GM19328 (cell line): ENCODE data around the gene PMM1.
A peak's percentile ranks its signal among the peaks of the same experiment; 100 is the strongest.
"Not testable (repeated sequence)": the region's sequence is repeated elsewhere in the genome, so short reads cannot be mapped to it uniquely, and the experiment has no call there.

ENCODE experiments used
- ATAC-seq: cut with Tn5 transposase; IDR thresholded peaks from one replicate; pipeline ENCODE4 v1.9.1; 2021; ENCODE audit warnings: mild to moderate bottlenecking, moderate library complexity; ENCODE audit not compliant: unreplicated experiment

The PMM1 gene

DNA sequence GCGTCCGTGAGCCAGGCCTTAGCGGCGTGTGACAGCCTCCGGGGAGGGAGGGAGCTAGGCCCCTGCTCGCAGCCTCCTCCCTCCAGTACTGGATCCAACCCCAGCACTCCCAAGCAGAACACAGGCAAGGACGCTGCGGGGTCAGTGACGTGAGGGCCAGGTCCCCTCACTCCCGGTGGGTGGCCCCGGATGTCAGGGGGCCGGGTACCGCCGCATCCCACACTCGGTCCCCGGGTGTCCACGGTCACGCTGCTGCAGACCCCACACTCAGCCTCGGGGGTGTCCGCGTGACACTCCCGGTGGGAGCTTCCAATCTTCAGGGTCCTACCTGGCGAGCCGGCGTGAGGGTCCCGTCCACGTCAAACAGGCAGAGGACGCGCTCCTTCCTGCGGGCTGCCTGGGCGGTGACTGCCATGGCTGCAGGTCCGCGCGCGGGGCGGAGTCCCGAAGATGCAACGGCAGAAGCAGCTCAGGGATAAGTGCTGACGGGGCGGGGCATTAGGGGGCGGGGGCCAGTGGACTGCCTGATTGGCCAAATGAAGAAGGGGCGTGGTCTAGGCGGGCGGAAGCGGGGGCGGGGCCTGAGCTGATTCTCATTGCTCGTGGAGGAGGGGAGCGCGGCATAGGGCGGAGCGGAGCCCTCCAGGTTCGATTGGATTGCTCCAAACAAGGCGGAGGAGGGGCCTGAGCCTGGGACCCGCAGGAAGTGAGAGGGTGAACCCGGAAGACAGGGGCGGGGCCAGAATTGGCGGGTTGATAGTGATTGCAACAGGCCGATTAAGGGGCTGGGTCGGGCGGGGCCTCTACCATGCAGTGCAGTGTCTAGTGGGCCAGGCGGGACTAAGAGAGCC is at the start of gene PMM1:
PMM1 (minus strand) TSS at position 450 of the 851 bp plus-strand sequence; CDS start at position 415, 35 bp downstream.
- ATAC-seq, result peak; percentile 96

DNA sequence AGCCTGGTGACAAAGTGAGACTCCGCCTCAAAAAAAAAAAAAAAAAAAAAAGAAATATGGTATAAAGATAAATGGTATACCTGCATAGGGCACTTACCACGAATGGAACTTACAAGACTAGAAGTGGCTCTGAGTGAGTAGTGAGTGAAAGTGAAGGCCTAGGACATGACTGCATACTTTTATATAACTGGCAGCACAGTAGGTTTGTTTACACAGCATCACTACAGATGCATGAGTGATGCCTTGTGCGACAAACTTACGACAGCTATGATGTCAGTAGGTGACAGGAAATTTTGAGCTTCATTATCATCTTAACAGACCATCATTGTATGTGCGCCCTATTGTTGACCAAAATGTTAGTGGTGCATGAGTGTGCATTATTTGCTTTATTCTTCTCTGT is 49.1 kb upstream of the PMM1 start:
- no peak for ATAC-seq

DNA sequence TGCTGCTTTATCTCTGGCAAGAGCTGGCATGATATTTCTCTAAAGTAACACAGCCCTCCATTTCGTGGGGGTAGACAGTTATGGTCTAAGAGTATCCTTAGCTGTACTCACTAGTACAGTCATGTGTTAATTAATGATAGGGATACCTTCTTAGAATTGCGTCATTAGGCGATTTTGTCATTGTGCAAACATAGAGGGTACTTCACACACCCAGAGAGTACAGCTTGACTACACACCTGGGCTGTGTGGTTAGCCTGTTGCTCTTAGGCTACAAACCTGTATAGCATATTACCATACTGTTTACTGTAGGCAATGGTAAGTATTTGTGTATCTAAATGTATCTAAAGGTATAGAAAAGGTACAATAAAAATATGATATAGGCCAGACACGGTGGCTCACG is 48.5 kb upstream of the PMM1 start:
- ATAC-seq, result no peak

DNA sequence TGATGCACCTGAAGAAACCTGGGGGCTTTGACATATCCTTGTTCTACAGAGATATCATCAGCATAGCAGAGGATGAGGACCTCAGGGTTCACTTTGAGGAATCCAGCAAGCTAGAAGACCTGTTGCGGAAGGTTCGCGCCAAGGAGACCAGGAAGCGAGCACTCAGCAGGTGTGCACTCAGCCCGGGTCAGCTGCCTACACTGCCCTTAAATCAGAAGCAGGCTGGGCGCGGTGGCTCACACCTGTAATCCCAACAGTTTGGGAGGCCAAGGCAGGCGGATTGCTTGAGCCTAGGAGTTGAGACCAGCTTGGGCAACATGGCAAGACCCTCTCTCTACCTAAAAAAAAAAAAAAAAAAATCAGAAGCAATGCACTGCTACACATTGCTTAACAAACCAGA is 48.0 kb upstream of the PMM1 start:
- ATAC-seq, result not testable (repeated sequence)

DNA sequence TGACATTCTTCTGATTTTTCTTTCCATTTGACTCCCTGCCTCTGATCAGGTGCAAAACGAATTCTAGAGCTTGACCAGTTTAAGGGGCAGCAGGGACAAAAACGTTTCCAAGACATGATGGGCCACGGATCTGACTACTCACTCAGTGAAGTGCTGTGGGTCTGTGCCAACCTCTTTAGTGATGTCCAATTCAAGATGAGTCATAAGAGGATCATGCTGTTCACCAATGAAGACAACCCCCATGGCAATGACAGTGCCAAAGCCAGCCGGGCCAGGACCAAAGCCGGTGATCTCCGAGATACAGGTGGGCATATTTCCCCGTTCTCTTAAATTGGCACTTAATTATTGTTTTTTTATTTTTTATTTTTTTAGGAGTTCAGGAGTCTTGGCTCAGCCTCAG is 46.8 kb upstream of the PMM1 start:
- no peak for ATAC-seq

DNA sequence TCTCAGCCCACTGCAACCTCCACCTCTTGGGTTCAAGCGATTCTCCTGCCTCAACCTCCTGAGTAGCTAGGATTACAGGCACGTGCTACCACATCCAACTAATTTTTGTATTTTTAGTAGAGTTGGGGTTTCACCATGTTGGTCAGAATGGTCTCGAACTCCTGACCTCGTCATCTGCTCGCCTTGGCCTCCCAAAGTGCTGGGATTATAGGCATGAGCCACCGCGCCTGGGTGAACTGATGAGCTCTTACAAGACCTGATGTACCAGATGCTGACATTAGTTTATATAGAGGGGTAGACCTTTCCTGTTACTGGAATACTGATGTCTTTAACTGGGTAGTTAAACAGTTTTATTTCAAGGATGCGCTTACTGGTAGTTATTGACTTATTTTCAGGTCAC is 45.0 kb upstream of the PMM1 start:
- ATAC-seq, result not testable (repeated sequence)

DNA sequence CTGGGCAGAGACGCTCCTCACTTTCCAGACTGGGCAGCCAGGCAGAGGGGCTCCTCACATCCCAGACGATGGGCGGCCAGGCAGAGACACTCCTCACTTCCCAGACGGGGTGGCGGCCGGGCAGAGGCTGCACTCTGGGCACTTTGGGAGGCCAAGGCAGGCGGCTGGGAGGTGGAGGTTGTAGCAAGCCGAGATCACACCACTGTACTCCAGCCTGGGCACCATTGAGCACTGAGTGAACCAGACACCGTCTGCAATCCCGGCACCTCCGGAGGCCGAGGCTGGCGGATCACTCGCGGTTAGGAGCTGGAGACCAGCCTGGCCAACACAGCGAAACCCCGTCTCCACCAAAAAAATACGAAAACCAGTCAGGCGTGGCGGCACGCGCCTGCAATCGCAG is 42.0 kb upstream of the PMM1 start:
- not testable (repeated sequence) for ATAC-seq

DNA sequence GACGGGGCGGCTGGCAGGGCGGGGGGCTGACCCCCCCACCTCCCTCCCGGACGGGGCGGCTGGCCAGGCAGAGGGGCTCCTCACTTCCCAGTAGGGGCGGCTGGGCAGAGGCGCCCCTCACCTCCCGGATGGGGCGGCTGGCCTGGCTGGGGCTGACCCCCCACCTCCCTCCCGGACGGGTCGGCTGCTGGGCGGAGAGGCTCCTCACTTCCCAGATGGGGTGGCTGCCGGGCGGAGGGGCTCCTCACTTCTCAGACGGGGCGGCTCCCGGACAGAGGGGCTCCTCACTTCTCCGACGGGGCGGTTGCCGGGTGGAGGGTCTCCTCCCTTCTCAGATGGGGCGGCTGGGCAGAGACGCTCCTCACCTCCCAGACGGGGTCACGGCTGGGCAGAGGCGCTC is 41.5 kb upstream of the PMM1 start:
- ATAC-seq, result not testable (repeated sequence)

DNA sequence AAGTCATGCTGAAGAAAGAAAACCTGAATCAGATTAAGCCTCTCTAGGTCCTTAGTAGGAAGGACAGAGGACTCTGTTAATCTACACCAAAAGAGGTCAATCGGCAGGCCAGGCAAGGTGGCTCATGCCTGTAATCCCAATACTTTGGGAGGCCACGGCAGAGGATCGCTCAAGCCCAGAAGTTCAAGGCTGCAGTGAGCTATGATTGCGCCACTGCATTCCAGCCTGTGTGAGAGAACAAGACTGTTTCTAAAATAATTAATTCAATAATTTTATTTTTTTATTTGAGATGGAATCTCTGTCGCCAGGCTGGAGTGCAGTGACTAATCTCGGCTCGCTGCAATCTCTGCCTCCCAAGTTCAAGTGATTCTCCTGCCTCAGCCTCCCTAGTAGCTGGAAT is 35.9 kb upstream of the PMM1 start:
- no peak for ATAC-seq

DNA sequence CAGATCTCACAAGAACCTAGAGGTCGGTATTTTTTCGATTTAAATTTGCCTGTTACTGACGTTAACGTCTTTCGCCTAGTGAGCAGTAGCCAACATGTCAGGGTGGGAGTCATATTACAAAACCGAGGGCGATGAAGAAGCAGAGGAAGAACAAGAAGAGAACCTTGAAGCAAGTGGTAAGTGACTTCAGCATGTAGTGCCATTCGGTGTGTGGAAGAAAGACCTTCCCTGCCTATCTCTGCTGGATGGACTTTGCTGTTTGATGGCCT is 32.2 kb upstream of the PMM1 start:
- no peak for ATAC-seq

DNA sequence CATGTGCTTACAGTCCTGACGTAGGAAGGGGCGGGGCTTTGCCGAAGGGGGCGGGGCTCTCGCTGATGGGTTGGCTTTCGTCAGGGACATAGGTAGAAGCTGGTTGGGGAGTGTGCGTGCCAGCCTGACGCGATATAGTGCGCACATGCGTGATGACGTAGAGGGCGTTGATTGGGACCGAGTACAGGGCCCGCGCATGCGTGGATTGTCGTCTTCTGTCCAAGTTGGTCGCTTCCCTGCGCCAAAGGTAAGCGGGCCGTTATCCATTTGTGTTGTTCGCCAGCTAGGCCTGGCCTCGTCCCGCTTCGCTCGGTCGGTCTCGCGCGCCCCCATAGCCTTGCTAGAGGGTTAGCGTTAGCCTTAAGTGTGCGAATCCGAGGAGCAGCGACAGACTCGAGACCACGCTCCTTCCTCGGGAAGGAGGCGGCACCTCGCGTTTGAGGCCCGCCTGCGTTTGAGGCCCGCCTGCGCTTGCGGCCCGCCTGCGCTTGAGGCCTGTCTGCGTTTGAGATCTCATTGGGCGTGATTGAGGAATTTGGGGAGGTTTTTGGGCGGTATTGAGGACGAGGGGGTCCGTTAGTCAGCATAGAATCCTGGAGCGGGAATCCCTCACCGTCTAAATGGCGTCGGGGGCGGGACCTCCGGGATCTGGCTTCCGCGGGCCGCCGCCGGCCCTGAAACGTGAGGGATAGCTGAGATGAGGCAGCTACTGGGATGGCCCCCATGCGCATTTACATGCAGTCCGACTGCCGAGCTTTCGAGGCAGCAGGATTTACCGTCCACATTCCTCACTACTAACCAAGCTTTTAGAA is 31.7 kb upstream of the PMM1 start, which contains the start of gene XRCC6:
XRCC6 (plus strand) TSS at position 197 of the 812 bp plus-strand sequence. CDS start 710 bp downstream, outside the sequence.
- ATAC-seq, result peak; percentile 78

DNA sequence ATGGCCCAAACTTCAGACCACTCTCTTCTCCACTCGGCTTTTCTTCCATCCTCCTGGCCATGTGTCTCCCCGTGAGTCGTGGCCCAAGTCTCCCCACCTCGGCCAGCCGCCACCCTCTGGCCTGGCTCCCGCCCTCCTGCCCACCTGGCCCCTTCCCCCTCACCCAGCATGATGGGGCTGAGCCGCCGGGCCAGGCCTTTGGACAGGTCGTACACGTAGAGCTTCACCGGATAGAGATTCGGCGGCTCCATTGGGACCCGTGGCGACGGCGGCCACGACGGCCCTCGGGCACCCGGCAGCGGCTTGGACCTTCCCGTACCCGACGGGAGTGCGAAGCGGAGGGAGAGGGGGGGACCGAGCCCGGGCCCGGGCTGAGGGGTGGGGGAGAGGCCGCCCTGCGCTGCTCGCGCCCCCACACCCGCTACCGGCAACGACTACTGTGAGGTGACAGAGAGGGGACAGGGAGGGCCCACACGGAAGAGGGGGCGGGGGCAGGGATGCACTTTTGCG is 31.0 kb upstream of the PMM1 start, which contains the start of gene DESI1:
DESI1 (minus strand) TSS at position 455 of the 510 bp plus-strand sequence; CDS start at position 251, 204 bp downstream.
- peak; percentile 31 for ATAC-seq

DNA sequence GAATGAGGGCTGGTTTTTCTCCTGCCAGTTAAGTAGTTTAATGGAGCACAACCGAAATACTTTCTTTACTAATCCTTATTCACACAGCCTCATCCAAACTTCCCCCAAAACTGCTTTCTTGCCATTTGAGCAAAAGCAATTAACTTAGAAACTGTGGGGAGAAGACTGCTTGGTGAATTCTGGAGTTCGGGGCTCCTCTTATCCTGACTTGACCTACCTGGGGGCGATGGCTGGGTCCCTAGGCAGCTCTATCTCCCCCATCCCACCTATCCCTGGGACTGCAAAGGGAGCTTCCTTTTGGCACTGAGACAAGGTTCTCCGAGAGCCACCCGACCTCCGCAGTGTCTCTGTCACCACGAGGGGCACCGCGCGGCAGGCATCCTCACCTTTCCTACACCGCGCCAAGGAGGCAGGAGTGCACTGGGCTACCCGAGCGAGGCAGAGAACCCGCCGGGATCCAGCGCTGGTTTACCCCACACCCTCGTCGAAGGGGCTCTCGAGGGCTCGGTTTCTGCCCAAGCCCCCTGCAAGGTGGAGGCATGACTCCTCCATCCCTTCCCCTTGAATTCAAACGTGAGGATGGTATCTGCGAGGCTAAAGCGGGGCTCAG is 30.4 kb upstream of the PMM1 start:
- ATAC-seq, result peak; percentile 9

DNA sequence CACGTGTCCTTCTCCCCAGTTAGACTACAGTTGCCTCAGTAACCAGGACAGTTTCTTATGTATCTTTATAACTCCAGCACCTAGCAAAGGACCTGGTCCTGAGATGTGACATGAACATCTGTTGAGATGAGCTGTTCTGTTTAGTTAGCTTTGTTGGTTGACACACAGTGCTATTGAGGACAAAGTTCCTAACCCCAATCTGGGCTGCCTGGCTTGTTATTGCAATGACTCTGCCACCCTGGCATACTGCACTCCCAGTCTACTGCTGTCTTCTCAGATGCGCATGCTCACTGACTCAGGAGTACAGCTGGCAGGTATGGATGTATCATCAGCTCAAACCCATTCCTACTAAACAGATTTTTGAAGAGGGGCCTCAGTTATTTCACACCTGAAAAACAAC is 23.8 kb upstream of the PMM1 start:
- no peak for ATAC-seq

DNA sequence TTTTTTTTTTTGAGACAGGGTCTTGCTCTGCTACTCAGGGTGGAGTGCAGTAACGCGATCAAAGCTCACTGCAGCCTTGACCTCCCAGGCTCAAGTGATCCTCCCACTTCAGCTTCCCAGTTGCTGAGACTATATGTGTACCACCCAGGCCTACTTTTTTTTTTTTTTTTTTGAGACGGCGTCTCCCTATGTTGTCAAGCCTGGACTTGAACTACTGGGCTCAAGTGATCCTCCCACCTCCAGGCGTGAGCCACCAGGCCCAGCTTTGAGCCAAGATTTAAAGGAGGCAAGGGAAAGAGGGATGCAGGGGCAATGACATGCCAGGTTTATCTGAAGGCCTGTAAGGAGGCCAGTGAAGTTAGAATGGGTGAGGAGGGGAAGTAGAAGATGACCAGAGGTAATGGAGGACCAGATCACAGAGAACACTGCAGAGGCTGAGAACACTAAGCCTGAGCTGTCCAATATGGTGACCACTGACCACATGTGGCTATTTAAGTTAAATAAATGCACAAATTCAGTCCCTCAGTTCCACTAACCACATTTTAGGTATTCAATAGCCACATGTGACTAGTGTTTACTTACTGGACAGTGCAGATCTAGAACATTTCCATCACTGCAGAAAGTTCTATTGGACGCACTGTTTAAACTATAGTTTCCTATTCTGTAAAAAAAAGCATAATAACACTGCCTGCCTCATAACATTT is 23.1 kb upstream of the PMM1 start:
- ATAC-seq, result no peak

DNA sequence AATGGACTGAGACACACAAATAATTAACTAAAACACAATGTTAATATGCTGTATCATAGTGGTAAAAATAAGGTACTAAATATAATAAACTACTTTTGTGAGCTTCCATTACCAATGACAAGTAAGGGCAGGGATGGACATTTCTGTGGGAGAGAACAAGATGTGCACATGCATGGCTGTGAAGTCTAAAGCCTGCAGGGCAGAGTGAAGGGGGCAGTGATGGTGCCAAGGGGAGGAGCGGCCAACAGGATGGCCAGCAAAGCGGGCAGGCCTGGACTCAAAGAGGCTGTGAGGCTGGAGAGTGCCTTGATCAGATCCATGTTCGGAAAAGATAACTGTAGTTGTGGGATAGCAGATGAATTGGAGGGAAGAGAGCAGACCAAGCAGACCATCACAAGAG is 18.7 kb upstream of the PMM1 start:
- ATAC-seq, result no peak

DNA sequence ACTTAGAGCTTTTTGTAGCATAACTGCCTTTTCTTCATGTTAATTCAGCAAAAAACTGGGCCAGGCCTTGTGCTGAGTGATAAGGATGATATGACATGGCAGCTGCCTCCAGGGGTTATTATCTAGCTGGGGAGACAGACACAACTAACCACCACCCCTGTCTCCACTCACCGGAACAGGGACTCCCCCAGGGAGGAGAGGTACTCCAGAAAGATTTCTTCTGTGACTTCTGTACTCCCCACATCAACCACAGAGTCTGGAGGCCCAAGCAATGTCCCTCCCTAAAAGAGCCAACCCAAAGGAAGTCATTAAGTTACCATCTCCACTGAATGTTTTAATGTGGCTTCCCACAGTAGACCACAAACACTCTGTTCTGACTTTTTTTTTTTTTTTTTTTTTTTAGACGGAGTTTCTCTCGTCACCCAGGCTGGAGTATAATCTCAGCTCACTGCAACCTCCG is 14.3 kb upstream of the PMM1 start:
- no peak for ATAC-seq

DNA sequence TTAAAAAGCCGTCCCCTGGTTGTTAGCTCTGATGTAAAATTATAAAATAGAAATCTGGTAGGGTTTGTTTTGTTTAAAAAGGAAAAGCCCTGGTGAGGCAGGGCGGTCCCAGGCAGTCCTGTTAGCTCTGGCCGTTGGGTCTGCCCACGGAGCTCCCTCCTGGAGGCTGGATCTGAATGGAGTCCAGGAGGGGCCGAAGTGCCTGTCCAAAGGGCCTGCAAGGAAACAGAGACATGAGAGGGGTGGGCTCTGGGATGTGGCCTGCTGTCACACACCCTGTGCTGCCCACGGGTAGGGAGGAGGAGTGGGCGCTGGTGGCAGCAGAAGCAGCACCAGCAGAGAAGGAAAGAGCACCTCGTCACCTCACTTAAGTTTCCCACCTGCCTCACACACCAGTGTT is 11.3 kb upstream of the PMM1 start:
- ATAC-seq, result no peak

DNA sequence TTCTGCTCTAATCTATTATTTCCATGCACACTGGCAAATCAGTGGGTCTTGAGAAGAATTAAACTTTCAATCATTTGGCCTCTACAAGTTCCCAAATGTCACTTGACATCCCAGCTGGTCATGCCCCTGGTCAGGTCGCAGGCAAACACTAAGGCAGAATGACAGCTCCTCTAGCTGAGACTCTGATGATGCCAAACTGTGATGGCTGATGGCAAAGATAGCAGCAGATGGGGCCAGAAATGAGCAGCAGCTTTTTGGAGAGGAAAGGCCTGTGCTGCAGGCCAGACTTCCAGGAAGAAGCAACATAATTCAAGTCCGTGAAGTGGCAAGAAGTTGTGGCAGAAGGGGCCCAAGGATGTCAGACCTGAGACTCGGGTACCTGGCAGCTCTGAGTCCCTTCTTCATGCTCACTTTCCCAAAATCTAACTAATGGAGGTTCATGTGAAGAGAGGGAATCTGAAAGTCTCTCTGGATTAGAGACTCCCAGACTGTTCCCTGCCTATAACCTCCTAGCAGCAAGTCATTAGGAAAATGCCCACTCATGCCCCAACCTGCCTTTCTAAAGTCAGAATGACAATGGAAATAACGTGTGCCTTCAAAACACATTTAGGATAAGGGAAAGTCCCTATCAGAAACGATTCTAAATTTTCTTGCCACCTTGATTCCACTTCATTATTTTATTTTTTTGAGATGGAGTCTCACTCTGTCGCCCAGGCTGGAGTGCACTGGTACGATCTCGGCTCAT is 9.4 kb upstream of the PMM1 start:
- no peak for ATAC-seq

DNA sequence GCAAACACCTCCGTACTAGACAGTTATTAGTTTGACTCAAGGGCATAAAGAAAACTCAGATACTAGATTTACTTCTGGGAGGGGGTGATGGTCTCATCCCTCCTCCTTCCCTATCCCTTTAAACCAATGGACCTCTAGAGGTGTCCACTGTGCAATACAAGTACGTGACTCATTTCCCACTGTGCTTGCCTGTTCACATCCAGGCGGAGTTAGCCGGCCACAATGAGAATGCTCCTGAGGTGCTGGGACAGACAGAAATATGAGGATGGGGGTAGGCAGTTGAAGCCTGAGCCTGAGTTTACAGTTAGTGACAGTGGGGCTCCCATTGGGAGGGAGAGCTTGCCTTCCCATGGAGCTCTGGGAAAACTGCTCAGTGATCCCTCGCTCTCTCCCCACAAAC is 8.4 kb upstream of the PMM1 start:
- ATAC-seq, result no peak
